Kidney epithelial cell (primary cell): Measurements from ENCODE around the gene CC2D2B. TPM values are rescaled to one million over a fixed set of nuclear protein-coding genes. Genes with fewer than 3 reads are reported as not detected.
"Not testable (repeated sequence)": the region's sequence is repeated elsewhere in the genome, so short reads cannot be mapped to it uniquely, and the experiment has no call there.

Experiments
- DNase-seq: peaks from one replicate; pipeline ENCODE4 v3.0.0-alpha.2; 2010; ENCODE audit warnings: low read depth
- H3K27me3 ChIP-seq: 2 replicates; pipeline ENCODE4 v1.6.0; 2011; ENCODE audit warnings: low read length; ENCODE audit not compliant: control insufficient read depth, insufficient read depth
- H3K36me3 ChIP-seq: 2 replicates; pipeline ENCODE4 v1.5.1; 2011; ENCODE audit warnings: low read length; ENCODE audit not compliant: control insufficient read depth, insufficient read depth
- H3K4me3 ChIP-seq: 2 replicates; pipeline ENCODE4 v1.5.1; 2011; ENCODE audit warnings: low read depth, mild to moderate bottlenecking, control low read depth, low read length
- total RNA-seq: library from RNA; depleted of rRNA; stranded (reverse); fragments of >200 nt; gene quantifications from 2 replicates; pipeline ENCODE4 v1.2.3, GENCODE V29; 2015
- TF ChIP-seq, protein P1 (sequence below): IDR thresholded peaks from 2 replicates; pipeline ENCODE4 v1.5.1; 2011; ENCODE audit warnings: mild to moderate bottlenecking, moderate library complexity, low read length, control low read depth, inconsistent platforms; ENCODE audit not compliant: insufficient read depth, poor library complexity, severe bottlenecking

CC2D2B gene
- total RNA-seq, 1 donor from 2014 or later = not detected

DNA sequence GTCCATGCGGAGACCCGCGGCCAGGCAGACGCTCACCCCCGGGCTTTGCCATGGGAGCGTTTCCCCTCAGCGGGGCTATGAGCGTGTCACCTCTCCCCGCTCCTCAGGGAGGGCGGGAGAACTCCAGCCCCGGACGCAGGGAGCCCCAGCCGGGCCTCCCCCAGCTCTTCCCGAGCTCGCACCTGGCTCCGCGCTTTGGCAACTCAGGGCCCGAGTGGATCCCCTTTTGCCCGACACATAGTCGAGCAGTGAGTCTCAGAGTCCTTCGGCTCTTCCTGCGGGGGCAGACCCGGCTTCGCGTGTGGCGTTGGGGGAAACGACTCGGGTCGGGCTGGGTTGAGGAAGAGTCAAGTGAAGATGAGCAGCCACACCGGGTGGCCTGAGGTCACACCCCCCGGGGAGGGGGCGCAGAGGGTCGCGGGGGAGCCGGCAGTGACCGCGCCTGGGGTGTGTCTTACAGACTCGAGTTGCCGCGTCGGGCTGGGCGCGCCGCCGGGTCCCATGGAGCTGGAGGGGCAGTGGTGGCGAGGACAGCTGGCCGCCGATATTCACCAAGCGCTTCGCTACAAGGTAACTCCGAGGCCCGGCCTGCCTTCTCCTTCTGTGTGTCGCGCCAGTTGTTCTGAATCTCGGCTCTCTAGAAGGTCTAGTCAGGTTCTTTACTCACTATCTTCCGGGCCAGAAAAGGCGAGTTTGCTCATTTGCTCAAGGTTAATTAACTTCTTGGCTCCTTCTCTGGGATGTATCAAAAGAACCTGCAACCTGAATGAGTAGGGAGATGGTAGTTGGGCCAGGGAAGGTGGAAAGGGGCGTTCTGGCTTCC is 136.3 kb downstream of the CC2D2B start:
- TF ChIP-seq, protein P1, sequence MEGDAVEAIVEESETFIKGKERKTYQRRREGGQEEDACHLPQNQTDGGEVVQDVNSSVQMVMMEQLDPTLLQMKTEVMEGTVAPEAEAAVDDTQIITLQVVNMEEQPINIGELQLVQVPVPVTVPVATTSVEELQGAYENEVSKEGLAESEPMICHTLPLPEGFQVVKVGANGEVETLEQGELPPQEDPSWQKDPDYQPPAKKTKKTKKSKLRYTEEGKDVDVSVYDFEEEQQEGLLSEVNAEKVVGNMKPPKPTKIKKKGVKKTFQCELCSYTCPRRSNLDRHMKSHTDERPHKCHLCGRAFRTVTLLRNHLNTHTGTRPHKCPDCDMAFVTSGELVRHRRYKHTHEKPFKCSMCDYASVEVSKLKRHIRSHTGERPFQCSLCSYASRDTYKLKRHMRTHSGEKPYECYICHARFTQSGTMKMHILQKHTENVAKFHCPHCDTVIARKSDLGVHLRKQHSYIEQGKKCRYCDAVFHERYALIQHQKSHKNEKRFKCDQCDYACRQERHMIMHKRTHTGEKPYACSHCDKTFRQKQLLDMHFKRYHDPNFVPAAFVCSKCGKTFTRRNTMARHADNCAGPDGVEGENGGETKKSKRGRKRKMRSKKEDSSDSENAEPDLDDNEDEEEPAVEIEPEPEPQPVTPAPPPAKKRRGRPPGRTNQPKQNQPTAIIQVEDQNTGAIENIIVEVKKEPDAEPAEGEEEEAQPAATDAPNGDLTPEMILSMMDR = no peak
- H3K36me3 ChIP-seq = no peaks in the 10 kb centered on the region
- peak overlapping the region; percentile 98 for H3K4me3 ChIP-seq
- H3K27me3 ChIP-seq = no peaks in the 10 kb centered on the region
- no peak for DNase-seq

DNA sequence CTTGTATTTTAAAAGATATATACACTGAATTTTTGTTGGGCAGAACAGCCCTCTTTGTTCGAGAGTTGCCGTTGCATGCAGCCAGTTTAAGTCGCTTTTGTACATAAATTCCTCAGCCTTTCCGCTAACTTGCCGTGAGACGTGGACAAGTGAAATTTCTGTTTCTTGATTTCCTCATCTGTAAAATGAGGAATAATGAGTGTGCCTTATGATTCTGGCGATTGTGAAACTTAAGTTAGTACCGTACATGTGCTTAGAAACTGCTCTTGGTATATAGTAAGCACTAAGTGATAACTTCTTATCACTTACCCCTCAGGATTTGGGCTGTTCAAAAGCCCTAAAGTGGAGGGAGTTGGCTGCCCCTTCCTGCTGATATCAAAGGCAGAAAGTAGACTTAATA is 137.0 kb downstream of the CC2D2B start:
- DNase-seq = no peak
- Histone ChIP-seq H3K36me3 (no peaks in the 10 kb centered on the region), H3K27me3 (no peaks in the 10 kb centered on the region), H3K4me3 (peak overlapping the region; percentile 98)
- TF ChIP-seq, protein P1 = no peak

DNA sequence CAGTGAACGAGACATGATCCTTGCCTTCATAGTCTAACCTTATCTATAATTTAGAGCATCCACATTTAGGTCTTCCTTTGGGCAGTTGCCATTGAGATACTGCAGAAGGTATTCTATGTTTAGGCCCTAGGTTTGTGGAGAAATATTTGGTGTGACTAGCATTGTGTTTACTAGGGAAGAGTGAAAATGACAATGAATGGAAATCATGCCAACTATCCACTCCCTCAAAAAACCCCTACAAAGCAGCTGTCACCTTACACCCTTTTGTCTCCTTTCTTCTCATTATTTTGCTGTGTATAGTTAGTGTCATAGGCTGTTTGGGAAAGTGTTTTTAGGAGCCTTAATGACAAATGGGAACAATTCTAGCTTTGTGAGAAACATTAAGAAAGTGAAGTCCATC is 138.8 kb downstream of the CC2D2B start:
- DNase-seq = no peak
- Histone ChIP-seq H3K36me3 (no peaks in the 10 kb centered on the region), H3K27me3 (no peaks in the 10 kb centered on the region), H3K4me3 (no peak overlapping the region)
- TF ChIP-seq, protein P1 = no peak

DNA sequence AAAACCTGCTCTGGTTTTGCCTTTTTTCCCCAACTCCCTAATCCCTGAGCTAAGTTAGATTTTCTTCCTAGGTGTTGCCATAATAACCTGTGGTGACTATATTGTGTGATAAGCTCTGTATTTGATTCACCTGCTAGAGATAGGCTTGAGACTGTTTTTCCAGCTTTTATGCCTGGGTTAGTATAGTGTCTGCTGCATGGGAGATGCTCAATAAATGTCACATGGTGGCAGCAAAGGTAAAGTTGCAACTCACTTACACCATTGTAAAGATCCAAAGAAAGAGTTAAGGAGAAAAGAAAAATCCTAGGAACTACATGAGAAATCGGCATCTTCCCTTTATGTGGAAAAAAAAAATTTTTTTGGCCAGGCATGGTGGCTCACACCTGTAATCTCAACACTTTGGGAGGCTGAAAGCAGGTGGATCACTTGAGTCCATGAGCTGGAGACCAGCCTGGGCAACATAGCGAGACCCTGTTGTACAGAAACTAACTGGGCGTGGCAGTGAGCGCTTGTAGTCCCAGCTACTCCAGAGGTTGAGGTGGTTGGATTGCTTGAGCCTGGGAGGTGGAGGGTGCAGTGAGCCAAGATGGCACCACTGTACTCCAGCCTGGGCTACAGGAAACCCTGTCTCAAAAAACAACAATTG is 139.4 kb downstream of the CC2D2B start:
- Histone ChIP-seq H3K36me3 (no peaks in the 10 kb centered on the region), H3K4me3 (no peak overlapping the region), H3K27me3 (no peaks in the 10 kb centered on the region)
- DNase-seq = no peak
- TF ChIP-seq, protein P1 = no peak

DNA sequence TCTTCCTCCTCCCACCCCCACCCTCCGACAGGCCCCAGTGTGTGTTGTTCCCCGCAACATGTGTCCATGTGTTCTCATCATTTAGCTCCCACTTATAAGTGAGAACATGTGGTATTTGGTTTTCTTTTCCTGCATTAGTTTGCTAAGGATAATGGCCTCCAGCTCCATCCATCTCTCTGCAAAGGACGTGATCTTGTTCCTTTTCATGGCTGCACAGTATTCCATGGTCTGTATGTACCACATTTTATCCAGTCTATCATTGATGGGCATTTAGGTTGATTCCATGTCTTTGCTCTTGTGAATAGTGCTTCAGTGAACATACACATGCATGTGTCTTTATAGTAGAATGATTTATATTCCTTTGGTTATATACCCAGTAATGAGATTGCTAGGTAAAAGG is 140.2 kb downstream of the CC2D2B start:
- not testable (repeated sequence) for H3K36me3 ChIP-seq, DNase-seq, H3K4me3 ChIP-seq, H3K27me3 ChIP-seq

DNA sequence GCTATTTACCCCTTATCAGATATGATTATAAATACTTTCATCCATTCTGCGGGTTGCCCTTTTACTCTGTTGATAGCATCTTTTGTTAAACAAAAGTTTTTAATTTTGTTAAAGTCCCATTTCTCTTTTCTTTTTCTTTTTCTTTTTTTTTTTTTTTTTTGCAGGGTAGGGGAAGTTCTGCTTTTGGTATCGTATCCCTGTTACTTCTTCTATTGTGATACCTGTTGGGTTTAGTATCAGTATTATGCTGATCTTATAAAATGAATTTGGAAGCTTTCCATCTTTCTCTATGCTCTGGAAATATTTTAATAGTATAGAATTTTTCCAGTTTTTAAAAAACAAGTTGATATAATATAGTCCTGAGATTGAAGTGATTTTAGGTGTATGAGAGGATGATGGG is 141.6 kb downstream of the CC2D2B start:
- H3K4me3 ChIP-seq = no peak overlapping the region
- DNase-seq = no peak
- no peaks in the 10 kb centered on the region for H3K36me3 ChIP-seq
- TF ChIP-seq, protein P1 = no peak
- H3K27me3 ChIP-seq = no peaks in the 10 kb centered on the region
